Fibroblast of lung (primary cell): Measurements from ENCODE around the gene MRPS6. TPM values are rescaled to one million over a fixed set of nuclear protein-coding genes. Genes with fewer than 3 reads are reported as not detected.

Source experiments
- DNase-seq, 2 donors: peaks; one replicate each; pipeline versions ENCODE4 v3.0.0 to v3.0.0-alpha.2; 2010; ENCODE audit warnings: low read depth in 2 of 2
- H2AFZ ChIP-seq: 2 replicates; pipeline ENCODE4 v1.5.1; 2012; ENCODE audit warnings: low read length, control low read depth, inconsistent platforms
- H3K27ac ChIP-seq: 2 replicates; pipeline ENCODE4 v1.5.1; 2011; ENCODE audit warnings: low read length, control low read depth; ENCODE audit not compliant: insufficient read depth
- H3K27me3 ChIP-seq: 2 replicates; pipeline ENCODE4 v1.5.1; 2011; ENCODE audit warnings: mild to moderate bottlenecking, low read length; ENCODE audit not compliant: control insufficient read depth, insufficient read depth
- H3K36me3 ChIP-seq: 2 replicates; pipeline ENCODE4 v1.5.1; 2011; ENCODE audit warnings: low read length; ENCODE audit not compliant: control insufficient read depth, insufficient read depth
- H3K4me1 ChIP-seq: 2 replicates; pipeline ENCODE4 v1.5.1; 2011; ENCODE audit warnings: low read length; ENCODE audit not compliant: control insufficient read depth, insufficient read depth; ENCODE audit errors: extremely low read depth
- H3K4me2 ChIP-seq: 2 replicates; pipeline ENCODE4 v1.5.1; 2011; ENCODE audit warnings: low read length, control low read depth; ENCODE audit not compliant: insufficient read depth; ENCODE audit errors: extremely low read depth
- H3K4me3 ChIP-seq, 4 experiments: fragments of 200-600 bp in 1 of 4; sonication (generic) in 1 of 4; replicated peaks in 1 of 4; 2 replicates each; pipeline ENCODE4 v1.5.1; 2011 to 2016; ENCODE audit warnings: low read length in 4 of 4, low read depth in 3 of 4, mild to moderate bottlenecking in 3 of 4, control low read depth in 2 of 4, inconsistent platforms in 1 of 4, mixed read lengths in 1 of 4; ENCODE audit not compliant: insufficient read depth in 1 of 4; ENCODE audit errors: control extremely low read depth in 1 of 4
- H3K79me2 ChIP-seq: 2 replicates; pipeline ENCODE4 v1.5.1; 2012; ENCODE audit warnings: mild to moderate bottlenecking, low read length, inconsistent platforms; ENCODE audit not compliant: control insufficient read depth, insufficient read depth
- H3K9ac ChIP-seq: 2 replicates; pipeline ENCODE4 v1.5.1; 2011; ENCODE audit warnings: mild to moderate bottlenecking, low read length, control low read depth; ENCODE audit not compliant: insufficient read depth
- H3K9me3 ChIP-seq: 2 replicates; pipeline ENCODE4 v1.5.1; 2012; ENCODE audit warnings: low read depth, low read length; ENCODE audit not compliant: control insufficient read depth, insufficient read depth
- H4K20me1 ChIP-seq: 2 replicates; pipeline ENCODE4 v1.5.1; 2011; ENCODE audit warnings: low read length; ENCODE audit not compliant: control insufficient read depth, insufficient read depth; ENCODE audit errors: extremely low read depth
- EZH2 ChIP-seq: IDR thresholded peaks from 2 replicates; pipeline ENCODE4 v1.5.1; 2012; ENCODE audit warnings: low read length, control low read depth, mild to moderate bottlenecking; ENCODE audit errors: missing control alignments
- polyA plus RNA-seq, 2 donors: library from polyadenylated mRNA; depleted of rRNA in 1 of 2; stranded (reverse) in 1 of 2; unstranded in 1 of 2; fragments of >200 nt; gene quantifications; 2 replicates each; pipeline ENCODE4 v1.2.1, GENCODE V29; 2011 to 2012; ENCODE audit warnings: missing spikeins in 1 of 2
- total RNA-seq: library from RNA; depleted of rRNA; stranded (reverse); fragments of >200 nt; gene quantifications from 2 replicates; pipeline ENCODE4 v1.2.1, GENCODE V29; 2014
- TF ChIP-seq, protein P1 (sequence below), 2 donors: IDR thresholded peaks in 1 of 2; conservative IDR thresholded peaks in 1 of 2; 1 replicate in 1 of 2; 2 replicates in 1 of 2; pipeline ENCODE4 v1.5.1; 2011 to 2012; ENCODE audit warnings: low read length in 2 of 2, control low read depth in 1 of 2, inconsistent platforms in 1 of 2, low read depth in 1 of 2, mild to moderate bottlenecking in 1 of 2

MRPS6 gene
- total and polyA plus RNA-seq, 2 donors (not counting 1 experiment from before 2014, with no cell fraction given), result 20.0 to 45.6 TPM

DNA sequence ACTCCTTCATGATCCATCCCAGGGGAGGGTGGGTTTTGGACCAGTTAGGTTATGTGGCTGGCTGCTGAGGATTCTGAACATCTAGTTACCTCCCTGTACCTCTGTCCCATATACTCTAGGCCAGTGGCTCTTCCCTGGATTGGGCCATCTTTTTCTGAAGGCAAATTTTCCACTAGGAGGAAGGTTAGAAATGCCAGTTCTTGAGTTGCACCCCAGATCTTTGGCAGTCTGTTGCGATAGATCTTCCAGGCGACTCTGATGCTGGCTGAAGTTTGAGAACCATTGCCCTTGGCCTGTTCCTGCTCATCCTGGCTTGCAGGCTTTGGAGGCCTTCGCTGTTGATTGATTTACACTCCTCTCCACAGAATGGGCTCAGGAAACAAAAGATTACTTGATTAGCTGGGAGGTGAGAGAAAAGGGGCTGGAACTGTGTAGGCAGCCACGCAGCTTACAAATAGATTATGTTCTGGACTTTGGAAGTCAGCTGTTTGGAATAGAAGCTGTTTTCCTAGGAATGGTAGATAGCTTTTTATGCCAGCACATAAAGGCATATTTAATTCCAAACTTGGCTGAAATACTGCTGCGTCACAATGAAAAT lies 110.1 kb downstream of the MRPS6 start:
- Histone ChIP-seq H3K4me2 (no peak overlapping the region), H3K9me3 (no peaks in the 10 kb centered on the region), H3K27ac (no peak overlapping the region), H3K4me1 (no peaks in the 10 kb centered on the region), H3K4me3 (no peak overlapping the region), H3K9ac (no peak overlapping the region), H2AFZ (no peak overlapping the region), H3K27me3 (no peaks in the 10 kb centered on the region), H3K36me3 (no peaks in the 10 kb centered on the region), H3K79me2 (no peaks in the 10 kb centered on the region), H4K20me1 (no peaks in the 10 kb centered on the region)
- no peak for DNase-seq
- TF ChIP-seq, protein P1, sequence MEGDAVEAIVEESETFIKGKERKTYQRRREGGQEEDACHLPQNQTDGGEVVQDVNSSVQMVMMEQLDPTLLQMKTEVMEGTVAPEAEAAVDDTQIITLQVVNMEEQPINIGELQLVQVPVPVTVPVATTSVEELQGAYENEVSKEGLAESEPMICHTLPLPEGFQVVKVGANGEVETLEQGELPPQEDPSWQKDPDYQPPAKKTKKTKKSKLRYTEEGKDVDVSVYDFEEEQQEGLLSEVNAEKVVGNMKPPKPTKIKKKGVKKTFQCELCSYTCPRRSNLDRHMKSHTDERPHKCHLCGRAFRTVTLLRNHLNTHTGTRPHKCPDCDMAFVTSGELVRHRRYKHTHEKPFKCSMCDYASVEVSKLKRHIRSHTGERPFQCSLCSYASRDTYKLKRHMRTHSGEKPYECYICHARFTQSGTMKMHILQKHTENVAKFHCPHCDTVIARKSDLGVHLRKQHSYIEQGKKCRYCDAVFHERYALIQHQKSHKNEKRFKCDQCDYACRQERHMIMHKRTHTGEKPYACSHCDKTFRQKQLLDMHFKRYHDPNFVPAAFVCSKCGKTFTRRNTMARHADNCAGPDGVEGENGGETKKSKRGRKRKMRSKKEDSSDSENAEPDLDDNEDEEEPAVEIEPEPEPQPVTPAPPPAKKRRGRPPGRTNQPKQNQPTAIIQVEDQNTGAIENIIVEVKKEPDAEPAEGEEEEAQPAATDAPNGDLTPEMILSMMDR (conservative IDR thresholded peaks at IDR 0.05 in 1 of 2, IDR thresholded peaks at IDR 0.05 in 1 of 2; ENCODE audit: low read depth in 1 of 2, low read length in 2 of 2), result no peak
- TF ChIP-seq EZH2, result no peak

DNA sequence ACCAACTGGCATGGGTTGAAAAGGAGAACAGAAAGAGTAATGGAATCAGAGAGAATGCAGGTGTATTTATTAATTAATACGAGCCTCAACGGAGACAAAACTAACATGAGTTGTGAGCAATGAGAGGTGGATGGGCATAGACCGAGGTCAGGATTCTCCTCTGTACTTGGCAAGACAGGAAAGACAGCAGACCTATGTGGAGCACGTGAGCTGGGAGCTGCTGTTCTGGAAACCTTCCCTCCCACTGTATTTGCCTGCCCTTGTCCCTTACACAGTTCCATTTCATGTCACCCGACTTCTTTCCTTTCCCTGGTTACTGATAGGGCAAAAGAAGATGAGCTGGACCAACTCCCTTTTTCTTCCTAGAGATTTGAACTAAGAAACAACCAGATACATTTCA lies 110.9 kb downstream of the MRPS6 start:
- no peaks in the 10 kb centered on the region for H4K20me1 ChIP-seq
- no peak for DNase-seq
- no peak overlapping the region for H3K27ac ChIP-seq
- H3K4me1 ChIP-seq, result no peaks in the 10 kb centered on the region
- no peak overlapping the region for H2AFZ ChIP-seq
- H3K27me3 ChIP-seq, result no peaks in the 10 kb centered on the region
- no peaks in the 10 kb centered on the region for H3K9me3 ChIP-seq
- no peak overlapping the region for H3K9ac ChIP-seq
- TF ChIP-seq, protein P1 (conservative IDR thresholded peaks at IDR 0.05 in 1 of 2, IDR thresholded peaks at IDR 0.05 in 1 of 2; ENCODE audit: low read depth in 1 of 2, low read length in 2 of 2), result no peak
- TF ChIP-seq EZH2, result no peak
- no peak overlapping the region for H3K4me3 ChIP-seq
- no peak overlapping the region for H3K4me2 ChIP-seq
- H3K36me3 ChIP-seq, result no peaks in the 10 kb centered on the region
- H3K79me2 ChIP-seq, result no peaks in the 10 kb centered on the region

DNA sequence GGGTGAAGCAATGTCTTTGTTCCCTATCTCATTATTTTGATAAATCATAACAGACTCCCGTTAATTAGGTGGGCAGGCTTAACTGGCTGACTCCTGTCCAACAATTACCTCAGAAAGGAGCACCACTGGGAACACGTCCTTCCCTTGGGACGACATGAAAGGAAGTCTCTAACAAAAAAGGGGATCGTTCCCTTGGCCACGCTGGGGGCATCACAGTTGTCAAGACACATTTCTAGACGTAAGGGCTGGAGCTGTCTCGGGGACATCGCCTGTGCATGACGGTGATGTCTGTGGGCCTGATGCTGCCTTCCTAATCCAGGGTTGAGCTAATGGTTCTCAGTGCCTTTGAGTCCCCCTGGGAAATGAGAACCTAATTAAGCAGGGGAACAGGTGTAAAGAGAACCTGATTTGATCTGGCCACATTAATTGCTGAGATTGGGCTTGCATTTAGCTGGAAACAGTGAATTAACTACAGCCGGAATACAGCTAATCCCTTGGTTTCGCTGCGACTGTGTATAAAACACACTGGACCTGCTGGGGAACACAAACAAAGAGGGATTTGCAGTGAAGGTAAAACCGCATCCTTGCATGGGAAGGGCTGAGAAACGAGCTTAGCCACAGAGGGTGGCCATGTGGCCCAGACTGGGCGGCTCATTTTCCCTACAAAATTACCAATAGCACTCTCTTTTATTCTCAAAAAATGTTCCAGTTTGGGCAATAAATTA lies 111.8 kb downstream of the MRPS6 start:
- DNase-seq, result no peak
- H3K27ac ChIP-seq, result no peak overlapping the region
- no peaks in the 10 kb centered on the region for H3K9me3 ChIP-seq
- no peak overlapping the region for H3K9ac ChIP-seq
- no peaks in the 10 kb centered on the region for H4K20me1 ChIP-seq
- H3K79me2 ChIP-seq, result no peaks in the 10 kb centered on the region
- H3K27me3 ChIP-seq, result no peaks in the 10 kb centered on the region
- no peaks in the 10 kb centered on the region for H3K36me3 ChIP-seq
- no peak for TF ChIP-seq EZH2
- TF ChIP-seq, protein P1 (conservative IDR thresholded peaks at IDR 0.05 in 1 of 2, IDR thresholded peaks at IDR 0.05 in 1 of 2; ENCODE audit: low read depth in 1 of 2, low read length in 2 of 2), result no peak
- H3K4me3 ChIP-seq, result no peak overlapping the region
- H3K4me1 ChIP-seq, result no peaks in the 10 kb centered on the region
- H3K4me2 ChIP-seq, result no peak overlapping the region
- H2AFZ ChIP-seq, result no peak overlapping the region
